Suppressor macrophage treated with lipopolysaccharide for 4 hours (primary cell): ENCODE data around the gene CCHCR1.

ENCODE experiments used
- DNase-seq: peaks from one replicate; pipeline ENCODE4 v3.0.0-alpha.2; 2020

CCHCR1 gene

GRCh38 chr6:31125586-31126363 lies 31.8 kb downstream of the CCHCR1 start:
- DNase-seq = no peak

DNA sequence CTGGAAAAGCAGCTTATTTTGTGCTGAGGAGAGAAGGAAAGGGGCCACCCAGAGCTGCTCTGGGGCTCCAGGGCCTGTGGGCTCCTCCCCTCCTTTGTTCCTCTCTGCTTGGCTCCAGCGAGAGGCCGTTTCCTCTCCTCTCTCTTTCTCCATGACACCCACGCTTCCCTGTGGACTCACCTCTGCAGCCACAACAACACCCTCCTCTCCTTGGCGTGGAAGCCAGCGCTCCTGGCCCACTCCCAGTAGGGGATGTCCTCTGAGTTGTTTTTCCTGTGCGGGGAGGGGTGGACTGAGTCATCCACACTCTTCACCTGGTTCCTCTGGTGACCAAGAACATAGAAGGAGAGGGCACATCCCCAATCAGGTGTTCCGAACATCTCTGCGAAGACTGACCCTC lies 32.4 kb downstream of the CCHCR1 start:
- DNase-seq = no peak

DNA sequence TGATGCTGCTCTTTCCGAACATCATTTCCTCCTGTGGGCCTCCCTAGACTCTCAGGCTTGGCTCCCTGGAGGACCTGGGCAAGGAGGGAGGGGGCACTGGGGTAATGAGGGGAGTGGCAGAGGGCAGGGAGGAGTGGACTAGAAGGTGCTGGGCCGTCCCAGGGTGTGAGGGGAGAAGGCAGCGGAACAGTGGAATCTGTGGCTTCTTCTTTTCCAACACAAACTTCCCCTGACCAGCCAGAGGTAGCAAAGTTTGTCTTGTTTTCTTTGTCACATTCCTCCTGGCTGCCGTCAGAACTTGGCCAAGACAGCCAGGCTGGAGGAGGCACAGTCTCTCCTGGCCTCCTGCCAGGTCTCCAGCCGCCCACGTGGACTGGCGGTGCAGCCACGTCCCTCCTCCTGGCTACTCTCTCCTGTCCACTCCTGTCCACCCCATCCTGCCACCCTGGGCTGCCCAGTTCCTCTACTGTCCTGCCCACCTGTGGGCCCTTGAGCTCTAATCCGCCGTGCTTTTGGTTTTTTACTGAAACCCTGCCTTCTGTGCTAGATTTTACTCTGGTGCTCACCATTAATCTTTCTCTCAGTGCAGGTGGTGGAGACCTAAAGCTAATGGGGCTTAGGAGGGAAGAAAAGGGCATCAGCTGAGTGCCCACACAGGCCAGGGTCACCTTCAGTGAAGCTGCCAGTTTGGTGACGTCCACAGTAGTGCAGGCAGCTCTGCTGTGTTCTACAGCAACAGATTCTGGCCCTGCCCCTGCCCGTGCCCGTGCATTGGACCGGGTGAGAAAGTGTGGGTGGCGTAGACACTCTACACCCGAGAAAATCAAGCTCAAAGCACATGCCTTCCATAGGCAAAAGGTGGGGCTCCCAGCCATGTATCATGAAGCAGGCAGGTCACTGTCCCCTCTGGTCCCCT lies 34.6 kb downstream of the CCHCR1 start:
- no peak for DNase-seq

GRCh38 chr6:31121131-31121790 lies 36.3 kb downstream of the CCHCR1 start:
- DNase-seq = no peak

DNA sequence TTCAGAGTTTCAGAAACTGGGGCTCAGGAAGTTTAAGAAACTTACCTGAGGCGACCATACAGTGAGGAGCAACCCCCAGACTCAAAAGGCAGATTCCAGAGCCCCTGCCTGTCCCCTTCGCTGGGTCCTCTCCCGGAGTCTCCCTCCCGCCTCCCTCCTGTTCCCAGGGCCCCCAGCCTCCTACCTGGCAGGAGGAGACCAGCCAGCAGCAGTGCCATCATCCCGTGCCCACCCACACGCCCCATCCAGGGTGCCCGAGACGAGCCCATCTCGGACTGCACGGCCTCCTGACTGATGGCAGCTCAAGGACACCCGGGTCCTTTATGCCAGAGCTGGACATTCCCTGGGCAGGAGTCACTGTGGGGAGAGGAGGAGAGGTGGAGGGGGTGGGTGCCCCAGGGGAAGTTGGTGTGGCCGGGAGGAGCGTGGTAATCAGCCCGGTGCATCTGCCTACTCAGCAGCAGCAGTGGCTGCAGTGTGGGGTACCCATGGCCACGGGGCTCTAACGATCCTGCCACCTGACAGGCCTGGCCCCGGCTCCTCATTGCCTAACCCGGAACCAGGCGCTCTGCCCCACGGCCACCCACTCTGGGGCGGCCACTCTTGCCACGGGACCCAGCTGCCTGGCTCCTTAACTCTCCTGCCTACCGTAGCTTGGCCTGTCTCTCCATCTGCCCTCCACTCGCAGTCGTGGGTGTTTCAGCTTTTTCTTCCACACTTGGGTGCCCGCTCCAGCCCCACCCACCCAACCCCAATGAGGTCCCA lies 37.3 kb downstream of the CCHCR1 start, which contains the start of gene CDSN:
CDSN (minus strand) TSS at position 296 of the 765 bp plus-strand sequence; CDS start at position 269, 27 bp downstream.
- DNase-seq = no peak

DNA sequence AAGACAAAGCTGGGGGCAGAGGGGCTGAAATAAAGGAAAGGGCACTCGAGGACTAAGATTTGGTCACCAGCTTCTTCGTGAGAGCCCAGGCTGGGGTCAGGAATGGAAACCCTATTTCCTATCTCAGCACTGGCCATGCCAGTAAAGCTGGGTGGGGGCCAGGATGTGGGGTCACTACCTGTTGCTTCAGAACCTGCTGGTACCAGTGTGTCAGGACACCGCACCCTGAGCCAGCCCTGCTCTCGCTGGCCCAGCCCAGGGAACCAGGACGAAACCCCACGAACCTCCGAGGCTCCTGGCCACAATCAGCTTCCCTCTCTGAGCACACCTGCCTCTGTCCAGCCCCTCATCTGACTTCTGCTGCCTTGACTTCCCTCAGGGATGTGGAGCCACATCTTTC lies 39.4 kb downstream of the CCHCR1 start:
- no peak for DNase-seq

DNA sequence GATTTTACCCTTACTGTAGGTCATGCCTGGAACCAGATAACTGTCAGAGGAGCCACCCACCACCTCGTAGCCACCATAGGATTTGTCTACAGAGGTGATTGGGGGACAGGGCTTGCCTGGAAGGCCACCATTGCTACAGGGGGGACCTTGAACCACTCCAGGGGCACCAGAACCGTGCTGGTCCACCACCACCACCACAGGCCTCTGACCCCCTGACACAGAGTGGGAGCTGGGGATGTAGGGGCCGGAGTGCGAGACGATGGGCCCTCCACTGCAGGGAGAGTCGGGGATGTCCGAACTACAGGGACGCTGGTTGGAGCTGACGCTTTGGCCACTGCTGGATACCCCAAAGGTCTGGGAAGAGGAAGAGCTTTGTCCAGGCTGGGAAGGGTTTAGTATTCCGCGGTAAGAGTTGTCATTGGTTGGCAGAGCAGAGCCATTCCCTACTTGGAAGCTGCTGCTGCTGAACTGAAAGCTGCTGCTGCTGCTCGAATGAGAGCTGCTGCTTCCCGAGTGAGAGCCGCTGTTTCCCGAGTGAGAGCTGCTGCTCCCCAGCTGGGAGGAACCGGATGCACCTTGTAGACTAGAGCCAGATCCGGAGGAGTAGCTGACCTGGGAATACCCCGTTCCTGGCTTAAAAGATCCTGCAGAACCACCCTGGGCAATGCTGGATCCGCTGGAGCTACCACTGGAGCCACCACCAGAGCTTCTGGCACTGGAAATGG lies 40.8 kb downstream of the CCHCR1 start:
- no peak for DNase-seq

GRCh38 chr6:31115941-31116560 lies 41.6 kb downstream of the CCHCR1 start:
- DNase-seq = no peak

DNA sequence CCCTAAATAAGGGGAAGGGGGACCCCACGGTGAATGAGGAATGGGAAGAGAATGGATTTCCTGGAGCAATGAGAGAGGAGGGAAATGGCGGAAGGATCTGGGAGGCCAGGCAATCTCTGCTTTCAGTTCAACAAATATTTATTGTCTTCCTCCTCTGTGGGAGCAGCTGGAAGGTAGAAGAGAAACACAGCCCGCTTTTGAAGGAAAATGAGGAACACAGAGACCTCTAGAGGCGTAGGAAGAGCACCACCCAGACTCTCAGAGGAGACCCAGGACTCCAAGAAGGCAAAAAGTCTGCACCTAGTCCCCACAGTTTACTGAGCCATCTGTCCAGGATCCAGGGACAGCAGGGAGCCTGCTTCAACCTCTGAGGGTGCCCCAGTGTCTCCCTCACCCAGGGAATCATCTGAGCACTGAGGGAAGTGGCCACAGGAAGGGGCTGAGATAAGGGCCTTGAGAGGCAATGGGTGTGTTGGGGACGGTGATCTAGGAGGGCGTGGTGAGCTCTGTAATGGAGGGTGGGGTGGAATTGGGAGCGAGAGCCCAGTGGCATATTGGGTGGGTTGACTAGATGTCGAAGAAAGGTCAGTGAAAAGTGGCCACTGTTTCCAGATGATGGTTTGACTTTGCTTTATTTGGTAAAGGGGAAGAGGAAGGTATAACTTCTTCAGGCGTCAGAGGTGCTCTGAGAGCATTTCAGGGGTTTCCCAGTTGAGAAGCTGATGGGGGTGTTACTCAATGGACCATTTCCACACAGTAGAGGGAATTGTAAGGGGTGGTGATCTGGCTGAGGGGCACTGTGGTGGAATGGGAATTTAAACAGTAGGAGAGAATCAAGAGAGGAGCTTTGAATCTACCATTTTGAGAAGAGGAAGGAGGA lies 42.4 kb downstream of the CCHCR1 start:
- no peak for DNase-seq

GRCh38 chr6:31114541-31114878 lies 43.1 kb downstream of the CCHCR1 start, which contains the start of gene PSORS1C1:
PSORS1C1 (plus strand) TSS chr6:31114800; CDS start chr6:31129633, 14,833 bp downstream.
- DNase-seq = no peak

- DNase-seq = no peak
These were observed 43.6 kb downstream of the CCHCR1 start for GRCh38 chr6:31113861-31114540.

DNA sequence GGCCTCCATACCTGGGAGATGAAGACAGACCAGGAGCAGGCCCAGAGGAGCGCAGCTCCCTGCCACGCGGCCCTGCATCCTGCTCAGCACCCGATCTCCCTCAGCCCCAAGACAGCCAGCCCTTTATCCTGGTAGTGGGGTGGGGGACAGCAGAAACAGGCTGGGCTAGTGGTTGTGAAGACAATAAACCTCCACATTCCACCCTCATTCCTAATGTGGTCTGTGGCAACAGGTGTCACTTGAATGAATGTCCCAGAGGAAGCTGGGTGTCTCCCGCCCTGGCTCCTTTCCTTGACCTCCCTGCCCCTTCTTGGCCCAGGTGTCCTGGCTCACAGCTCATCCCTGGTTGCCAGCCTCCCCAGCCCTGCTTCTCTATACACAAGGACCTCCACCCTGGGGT lies 45.1 kb downstream of the CCHCR1 start, which contains the start of gene C6orf15:
C6orf15 (minus strand) TSS at position 98 of the 400 bp plus-strand sequence; CDS start at position 78, 20 bp downstream.
- DNase-seq = no peak

DNA sequence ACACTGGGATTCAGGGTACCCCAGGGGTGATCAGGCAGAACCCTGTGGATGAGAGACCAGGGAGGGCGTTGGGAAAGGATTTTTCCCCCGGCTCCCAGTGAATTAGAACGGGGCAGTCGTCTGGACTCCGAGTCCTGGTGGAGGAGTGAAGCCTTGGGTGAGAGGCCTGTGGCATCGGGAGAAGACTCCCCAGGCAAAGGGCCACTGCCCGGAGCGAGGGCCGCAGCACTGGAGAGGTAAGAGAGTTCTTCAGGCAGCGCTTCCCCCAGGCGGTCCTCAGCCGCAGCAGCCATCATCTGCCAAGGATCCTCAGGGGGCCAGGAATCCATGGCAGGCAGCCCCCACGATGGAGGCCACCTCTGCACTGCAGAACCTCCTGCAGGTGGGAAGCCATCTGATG lies 45.9 kb downstream of the CCHCR1 start:
- no peak for DNase-seq

GRCh38 chr6:31110825-31111582 lies 46.6 kb downstream of the CCHCR1 start:
- DNase-seq = no peak

DNA sequence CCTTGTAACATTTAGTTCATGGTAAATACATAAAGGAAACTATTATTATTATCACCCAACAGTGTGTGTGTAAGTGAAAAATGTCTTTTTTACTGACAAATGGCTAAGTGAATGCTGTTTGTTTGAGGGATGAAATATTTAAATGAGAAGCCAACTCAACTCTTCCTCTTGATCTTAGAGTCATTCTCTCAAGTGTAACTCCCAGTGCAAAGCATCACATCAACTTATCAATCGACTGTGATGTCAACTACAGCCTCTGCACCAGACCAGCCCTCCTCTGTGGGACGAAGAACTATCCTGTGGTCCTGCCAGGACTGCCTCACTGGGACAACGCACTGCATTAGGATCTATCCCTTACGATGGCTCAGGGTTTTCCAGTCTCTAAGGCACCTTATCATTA lies 50.5 kb downstream of the CCHCR1 start:
- DNase-seq = no peak

- DNase-seq = no peak
These were observed 54.5 kb downstream of the CCHCR1 start for GRCh38 chr6:31103136-31103535.

- DNase-seq = no peak
These were observed 59.1 kb downstream of the CCHCR1 start for GRCh38 chr6:31098449-31098938.

DNA sequence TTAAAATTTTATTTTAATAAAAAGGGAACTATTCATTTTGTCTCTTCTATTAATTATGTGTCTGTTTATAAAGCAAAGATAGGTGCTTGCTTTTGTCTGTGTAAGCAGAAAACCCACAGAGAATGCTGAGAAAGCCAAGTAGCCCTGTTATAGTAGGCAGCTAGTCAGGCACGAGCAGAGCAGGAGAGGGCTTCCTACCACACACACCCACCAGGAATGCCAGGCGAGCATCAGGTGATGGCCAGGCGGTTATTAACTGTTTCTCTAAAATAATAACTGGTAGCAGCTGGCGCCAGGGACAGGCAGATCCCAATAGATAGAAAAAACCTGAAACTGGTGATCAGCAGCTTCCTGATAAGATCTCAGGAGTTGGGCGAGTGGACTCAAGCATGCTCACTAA lies 60.9 kb downstream of the CCHCR1 start:
- no peak for DNase-seq

DNA sequence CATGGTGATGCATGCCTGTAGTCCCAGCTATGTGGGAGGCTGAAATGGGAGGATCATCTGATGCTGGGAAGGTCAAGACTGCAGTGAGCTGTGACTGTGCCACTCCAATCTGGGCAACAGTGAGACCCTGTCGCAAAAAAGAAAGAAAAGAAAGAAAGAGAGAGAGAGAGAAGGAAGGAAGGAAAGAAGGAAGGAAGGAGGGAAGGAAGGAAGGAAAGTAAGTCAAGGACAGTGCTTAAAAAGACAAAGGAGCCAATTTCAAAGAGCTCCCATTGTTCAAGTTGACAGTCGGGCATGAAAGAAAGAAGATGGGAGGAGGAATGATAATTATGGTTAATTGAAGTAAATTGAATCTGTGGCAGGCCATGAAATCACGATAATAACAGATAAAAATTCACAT lies 61.4 kb downstream of the CCHCR1 start:
- DNase-seq = no peak
